NCI-H187 (cell line): ENCODE results near the gene ARAP1.

Experiments
- DNase-seq, 2 experiments: peaks; one replicate each; lab custom pipeline; 2025; lab: John Stamatoyannopoulos, UW

ARAP1 gene

GRCh38 chr11:72635933-72636332 lies 116.3 kb downstream of the ARAP1 start:
- DNase-seq = no peak

GRCh38 chr11:72635309-72635915 lies 116.8 kb downstream of the ARAP1 start:
- no peak for DNase-seq
